ENCODE results near the gene HAL.

The HAL gene

GRCh38 chr12:96006727-96007126 is 10.6 kb upstream of the HAL start:
- DNase-seq (ENCODE audit: low read depth), result no peak
- no peak for TF ChIP-seq CTCF (IDR thresholded peaks at IDR 0.05; ENCODE audit: low read depth, low read length, missing control alignments)

GRCh38 chr12:96000858-96001257 is 4.7 kb upstream of the HAL start:
- no peak for DNase-seq (ENCODE audit: low read depth)
- no peak for TF ChIP-seq CTCF (IDR thresholded peaks at IDR 0.05; ENCODE audit: low read depth, low read length, missing control alignments)
- no peak overlapping the region for H3K4me3 ChIP-seq (ENCODE audit: low read depth, low read length)

More at GRCh38 chr12:96006727-96007126, 10.6 kb upstream of the HAL start:
- H3K4me3 ChIP-seq (ENCODE audit: low read depth, low read length), result no peak overlapping the region

GRCh38 chr12:95999484-95999883 is 3.3 kb upstream of the HAL start:
- DNase-seq (ENCODE audit: low read depth), result no peak
- TF ChIP-seq CTCF (IDR thresholded peaks at IDR 0.05; ENCODE audit: low read depth, low read length, missing control alignments), result no peak

GRCh38 chr12:95998611-95999286 is 2.6 kb upstream of the HAL start:
- DNase-seq (ENCODE audit: low read depth), result peak; percentile 50

More at GRCh38 chr12:95999484-95999883, 3.3 kb upstream of the HAL start:
- H3K4me3 ChIP-seq (ENCODE audit: low read depth, low read length), result no peak overlapping the region

GRCh38 chr12:95997911-95998510 is 1.9 kb upstream of the HAL start:
- H3K4me3 ChIP-seq (ENCODE audit: low read depth, low read length), result no peak overlapping the region
- no peak for TF ChIP-seq CTCF (IDR thresholded peaks at IDR 0.05; ENCODE audit: low read depth, low read length, missing control alignments)
- no peak for DNase-seq (ENCODE audit: low read depth)

More at GRCh38 chr12:95998611-95999286, 2.6 kb upstream of the HAL start:
- H3K4me3 ChIP-seq (ENCODE audit: low read depth, low read length), result no peak overlapping the region
- peak; percentile 64 for TF ChIP-seq CTCF (IDR thresholded peaks at IDR 0.05; ENCODE audit: low read depth, low read length, missing control alignments)

GRCh38 chr12:95997276-95997675 is 1.1 kb upstream of the HAL start:
- no peak for DNase-seq (ENCODE audit: low read depth)
- no peak for TF ChIP-seq CTCF (IDR thresholded peaks at IDR 0.05; ENCODE audit: low read depth, low read length, missing control alignments)
- no peak overlapping the region for H3K4me3 ChIP-seq (ENCODE audit: low read depth, low read length)
